Measurements from ENCODE around the gene APOL1.

DNA sequence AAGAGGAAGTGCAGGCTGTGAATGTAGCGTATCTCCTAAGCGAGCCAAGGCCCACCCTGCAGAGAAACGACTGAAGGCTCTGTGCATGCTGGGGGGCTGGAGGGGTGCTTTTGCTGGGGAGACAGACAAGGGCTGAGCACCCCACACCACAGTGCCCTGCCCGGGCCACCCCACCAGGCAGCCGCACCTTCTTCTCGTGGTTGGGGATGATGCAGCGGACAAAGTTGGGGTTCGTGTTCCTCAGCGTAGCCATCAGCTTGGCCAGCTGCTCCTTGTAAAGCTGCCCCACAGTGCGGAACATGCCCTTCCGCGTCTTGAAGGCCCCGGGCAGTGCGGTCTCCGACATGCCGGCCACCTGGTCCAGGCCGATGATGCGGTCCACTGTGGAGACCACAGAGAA, 53.3 kb downstream of the APOL1 start:
- TF ChIP-seq, protein P1, sequence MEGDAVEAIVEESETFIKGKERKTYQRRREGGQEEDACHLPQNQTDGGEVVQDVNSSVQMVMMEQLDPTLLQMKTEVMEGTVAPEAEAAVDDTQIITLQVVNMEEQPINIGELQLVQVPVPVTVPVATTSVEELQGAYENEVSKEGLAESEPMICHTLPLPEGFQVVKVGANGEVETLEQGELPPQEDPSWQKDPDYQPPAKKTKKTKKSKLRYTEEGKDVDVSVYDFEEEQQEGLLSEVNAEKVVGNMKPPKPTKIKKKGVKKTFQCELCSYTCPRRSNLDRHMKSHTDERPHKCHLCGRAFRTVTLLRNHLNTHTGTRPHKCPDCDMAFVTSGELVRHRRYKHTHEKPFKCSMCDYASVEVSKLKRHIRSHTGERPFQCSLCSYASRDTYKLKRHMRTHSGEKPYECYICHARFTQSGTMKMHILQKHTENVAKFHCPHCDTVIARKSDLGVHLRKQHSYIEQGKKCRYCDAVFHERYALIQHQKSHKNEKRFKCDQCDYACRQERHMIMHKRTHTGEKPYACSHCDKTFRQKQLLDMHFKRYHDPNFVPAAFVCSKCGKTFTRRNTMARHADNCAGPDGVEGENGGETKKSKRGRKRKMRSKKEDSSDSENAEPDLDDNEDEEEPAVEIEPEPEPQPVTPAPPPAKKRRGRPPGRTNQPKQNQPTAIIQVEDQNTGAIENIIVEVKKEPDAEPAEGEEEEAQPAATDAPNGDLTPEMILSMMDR (IDR thresholded peaks at IDR 0.05): no peak
- no peak for TF ChIP-seq POLR2A (IDR thresholded peaks at IDR 0.05)

Data from lower leg skin (tissue), 3 donors.